GM10847 (cell line): ENCODE results near the gene CD34.

Experiments used
- POLR2A ChIP-seq: IDR thresholded peaks from 2 replicates; pipeline ENCODE4 v1.6.1; 2011; ENCODE audit not compliant: insufficient read length; ENCODE audit errors: extremely low read depth

CD34 gene

GRCh38 chr1:207941665-207942064 lies 30.7 kb upstream of the CD34 start:
- TF ChIP-seq POLR2A = no peak

DNA sequence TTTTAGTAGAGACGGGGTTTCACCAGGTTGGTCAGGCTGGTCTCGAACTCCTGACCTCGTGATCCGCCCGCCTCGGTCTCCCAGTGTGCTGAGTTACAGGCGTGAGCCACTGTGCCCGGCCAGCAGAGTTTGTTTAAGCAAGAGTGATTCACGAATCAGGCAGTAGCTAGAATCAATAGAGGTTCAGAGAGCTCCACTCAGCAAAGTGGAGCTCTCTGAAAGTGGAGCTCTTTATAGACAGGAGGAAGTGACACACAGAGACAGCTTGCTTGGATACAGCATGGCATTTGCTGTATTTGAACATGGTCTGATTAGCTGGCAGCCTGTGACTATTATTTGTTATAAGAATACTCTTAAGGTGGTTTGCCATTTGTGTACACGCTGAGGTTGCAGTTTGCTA lies 27.1 kb upstream of the CD34 start:
- no peak for TF ChIP-seq POLR2A

DNA sequence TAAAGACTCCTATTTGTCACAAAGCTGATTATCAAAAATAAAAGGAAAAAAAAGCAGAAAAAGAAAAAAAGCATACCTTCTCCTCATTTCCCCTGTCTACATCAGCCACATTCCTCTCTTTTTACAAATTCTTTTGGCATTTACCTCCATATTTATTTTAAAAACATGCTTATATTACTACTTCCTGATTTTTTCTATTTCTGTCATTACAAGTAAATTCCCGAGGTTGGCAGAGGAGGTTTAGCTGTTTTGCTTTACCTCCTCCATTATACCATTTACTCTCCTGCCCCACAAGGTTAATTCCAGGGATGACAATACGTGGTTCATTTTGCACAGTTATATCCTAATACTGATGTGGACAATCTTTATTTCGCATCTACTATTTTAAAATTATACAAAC lies 26.3 kb upstream of the CD34 start:
- no peak for TF ChIP-seq POLR2A

DNA sequence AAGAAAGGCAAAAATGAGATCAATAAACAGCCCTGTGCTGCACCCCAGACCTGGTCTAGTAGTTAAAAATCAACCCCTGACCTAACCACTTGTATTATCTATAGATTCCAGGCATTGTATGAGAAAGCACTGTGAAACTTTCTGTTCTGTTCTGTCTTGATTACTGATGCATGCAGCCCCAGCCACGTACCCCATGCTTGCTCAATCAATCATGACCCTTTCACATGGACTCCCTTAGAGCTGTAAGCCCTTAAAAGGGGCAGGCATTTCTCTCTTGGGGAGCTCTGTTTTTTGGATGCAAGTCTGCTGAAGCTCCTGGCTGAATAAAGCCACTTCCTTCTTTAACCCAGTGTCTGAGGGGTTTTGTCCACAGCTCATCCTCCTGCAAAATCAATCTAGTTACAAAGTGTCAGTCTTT lies 24.2 kb upstream of the CD34 start:
- no peak for TF ChIP-seq POLR2A

GRCh38 chr1:207933205-207933800 lies 22.4 kb upstream of the CD34 start:
- TF ChIP-seq POLR2A = no peak

- no peak for TF ChIP-seq POLR2A
These were observed 16.1 kb upstream of the CD34 start for GRCh38 chr1:207926984-207927383.

GRCh38 chr1:207925210-207925609 lies 14.3 kb upstream of the CD34 start:
- no peak for TF ChIP-seq POLR2A

DNA sequence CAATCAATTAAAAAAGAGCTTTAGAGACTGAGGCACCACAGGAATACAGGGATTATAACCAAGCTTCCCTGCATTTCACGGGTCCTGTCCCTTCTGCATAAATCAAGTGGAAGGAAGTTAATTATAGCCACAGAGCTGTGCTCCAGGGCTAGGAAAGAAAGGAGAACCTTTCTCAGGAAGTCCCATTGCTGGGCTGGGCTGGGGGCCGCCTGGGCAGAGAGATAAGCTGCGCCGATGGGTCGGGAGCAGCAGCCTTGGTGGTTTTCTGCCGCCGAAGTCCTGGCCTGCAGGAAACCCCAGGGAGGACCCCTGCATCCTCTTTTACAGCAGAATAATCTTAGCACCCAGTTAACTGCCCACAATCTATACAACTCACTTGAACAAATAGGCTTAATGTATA lies 12.6 kb upstream of the CD34 start:
- TF ChIP-seq POLR2A = no peak

DNA sequence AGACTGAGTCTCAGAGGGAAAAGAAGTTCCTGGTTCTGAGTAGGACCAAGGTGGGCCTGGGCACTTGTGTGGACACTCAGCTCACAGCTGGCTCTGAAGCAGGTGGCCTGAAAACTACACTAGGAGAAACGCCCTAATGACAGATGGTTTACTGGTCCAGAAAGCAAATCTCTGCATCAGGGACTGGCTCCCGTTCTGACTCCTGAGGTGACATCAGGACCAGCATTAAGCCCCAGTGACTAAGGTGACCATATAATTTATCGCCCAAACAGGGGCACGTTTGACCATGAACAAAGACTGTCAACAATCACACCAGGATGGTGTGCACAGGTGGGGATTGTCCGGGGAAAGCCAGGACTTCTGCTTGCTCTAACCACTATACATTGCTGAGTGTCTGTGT lies 12.2 kb upstream of the CD34 start:
- no peak for TF ChIP-seq POLR2A

DNA sequence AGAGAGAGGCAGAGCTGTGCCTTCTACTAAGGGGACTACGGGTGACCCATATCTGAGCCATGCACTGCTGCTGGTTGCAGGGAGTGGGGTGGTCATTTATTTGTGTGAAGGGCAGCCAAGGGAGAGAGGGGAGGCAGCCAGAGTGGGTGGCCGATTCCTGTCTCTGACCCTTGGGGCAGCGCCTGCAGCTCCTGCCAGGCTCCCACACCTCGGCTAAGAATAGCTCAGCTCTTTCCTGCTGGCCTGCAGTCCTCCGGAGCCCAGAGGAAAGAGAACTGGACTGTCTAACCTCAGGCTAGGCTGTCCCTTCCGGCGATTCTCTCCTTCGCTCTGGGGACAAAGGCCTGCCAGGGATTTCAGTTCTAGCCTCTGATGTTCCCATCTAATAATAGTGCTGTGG lies 11.6 kb upstream of the CD34 start:
- TF ChIP-seq POLR2A = no peak

GRCh38 chr1:207921321-207921720 lies 10.4 kb upstream of the CD34 start:
- TF ChIP-seq POLR2A = no peak

DNA sequence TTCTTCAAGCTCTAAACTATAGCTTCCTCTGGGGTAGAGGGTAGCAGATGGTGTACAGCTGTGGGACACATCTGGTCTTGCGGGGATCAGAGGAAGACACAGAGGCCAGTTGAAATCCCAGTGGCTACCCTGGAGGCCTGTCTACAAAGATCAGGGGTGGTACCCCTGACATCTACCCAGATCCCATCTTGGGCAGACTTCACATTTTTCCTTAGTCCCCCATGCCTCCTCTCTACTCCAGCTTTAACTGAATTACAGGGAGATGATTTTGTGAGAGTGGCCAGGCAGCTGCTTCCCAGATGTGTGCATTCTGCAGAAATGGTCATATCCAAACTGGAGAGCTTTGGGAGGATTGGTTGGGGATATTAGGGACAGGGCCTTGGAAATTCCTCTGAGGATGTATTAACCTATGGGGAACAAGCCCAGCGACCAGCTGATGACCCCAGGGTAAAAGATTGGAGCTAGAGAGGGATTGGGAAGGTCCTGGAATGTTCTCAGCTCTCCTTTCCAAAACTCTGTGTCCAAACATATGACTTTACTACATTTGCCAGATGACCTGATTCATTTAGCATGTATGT lies 9.6 kb upstream of the CD34 start:
- TF ChIP-seq POLR2A = no peak

GRCh38 chr1:207919523-207920170 lies 8.7 kb upstream of the CD34 start:
- no peak for TF ChIP-seq POLR2A

DNA sequence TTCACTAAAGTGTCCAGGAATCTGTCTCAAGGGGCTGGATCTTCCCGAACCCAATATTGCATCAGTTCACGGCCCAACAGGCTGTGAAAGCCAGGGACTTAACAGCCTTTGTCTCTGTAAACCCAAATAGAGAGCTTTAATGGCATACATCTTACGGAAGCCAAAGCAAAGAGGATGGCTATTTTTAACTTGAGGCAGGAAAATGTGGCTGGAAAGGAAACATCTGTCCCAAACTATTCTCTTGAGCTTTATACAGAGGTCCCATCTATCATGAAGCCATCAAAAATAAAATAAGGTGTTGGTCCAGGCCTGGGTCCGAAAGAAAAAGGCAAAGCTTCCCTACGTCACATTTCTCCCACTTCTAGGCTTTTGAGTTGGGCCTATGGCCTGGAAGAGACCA lies 7.7 kb upstream of the CD34 start:
- no peak for TF ChIP-seq POLR2A

GRCh38 chr1:207918011-207918410 lies 7.1 kb upstream of the CD34 start:
- no peak for TF ChIP-seq POLR2A

- no peak for TF ChIP-seq POLR2A
These were observed 6.2 kb upstream of the CD34 start for GRCh38 chr1:207917080-207917479.

GRCh38 chr1:207913951-207914350 lies 3.0 kb upstream of the CD34 start:
- TF ChIP-seq POLR2A = no peak
